Ishikawa (cell line): Measurements from ENCODE around the gene PRMT7.

ENCODE experiments used
- CEBPB ChIP-seq: IDR thresholded peaks from 2 replicates; pipeline ENCODE4 v1.6.1; 2012
- CREB1 ChIP-seq: IDR thresholded peaks from 2 replicates; pipeline ENCODE4 v1.6.1; 2012; ENCODE audit warnings: low read depth
- EGR1 ChIP-seq: IDR thresholded peaks from 2 replicates; pipeline ENCODE4 v1.6.1; 2012
- EP300 ChIP-seq: IDR thresholded peaks from 2 replicates; pipeline ENCODE4 v1.6.1; 2012; ENCODE audit warnings: borderline replicate concordance
- FOXM1 ChIP-seq: IDR thresholded peaks from 2 replicates; pipeline ENCODE4 v1.6.1; 2012; ENCODE audit warnings: low read depth, borderline replicate concordance
- NFIC ChIP-seq: IDR thresholded peaks from 2 replicates; pipeline ENCODE4 v1.6.1; 2012
- RAD21 ChIP-seq: IDR thresholded peaks from 2 replicates; pipeline ENCODE4 v1.6.1; 2012; ENCODE audit warnings: low read depth
- TAF1 ChIP-seq: IDR thresholded peaks from 2 replicates; pipeline ENCODE4 v1.6.1; 2012; ENCODE audit warnings: low read depth, mild to moderate bottlenecking
- TCF12 ChIP-seq: IDR thresholded peaks from 2 replicates; pipeline ENCODE4 v1.6.1; 2012; ENCODE audit warnings: low read depth
- TEAD4 ChIP-seq: IDR thresholded peaks from 2 replicates; pipeline ENCODE4 v1.6.1; 2012
- YY1 ChIP-seq: IDR thresholded peaks from 2 replicates; pipeline ENCODE4 v1.6.1; 2012; ENCODE audit warnings: low read depth
- ZBTB7A ChIP-seq: IDR thresholded peaks from 2 replicates; pipeline ENCODE4 v1.6.1; 2012; ENCODE audit warnings: low read depth
- TF ChIP-seq, protein P1 (sequence below): IDR thresholded peaks from 2 replicates; pipeline ENCODE4 v1.6.1; 2012
- TF ChIP-seq, protein P2 (sequence below): IDR thresholded peaks from 2 replicates; pipeline ENCODE4 v1.6.1; 2012; ENCODE audit warnings: low read depth, mild to moderate bottlenecking
- TF ChIP-seq, protein P3 (sequence below): IDR thresholded peaks from 2 replicates; pipeline ENCODE4 v1.6.1; 2012

PRMT7 gene

DNA sequence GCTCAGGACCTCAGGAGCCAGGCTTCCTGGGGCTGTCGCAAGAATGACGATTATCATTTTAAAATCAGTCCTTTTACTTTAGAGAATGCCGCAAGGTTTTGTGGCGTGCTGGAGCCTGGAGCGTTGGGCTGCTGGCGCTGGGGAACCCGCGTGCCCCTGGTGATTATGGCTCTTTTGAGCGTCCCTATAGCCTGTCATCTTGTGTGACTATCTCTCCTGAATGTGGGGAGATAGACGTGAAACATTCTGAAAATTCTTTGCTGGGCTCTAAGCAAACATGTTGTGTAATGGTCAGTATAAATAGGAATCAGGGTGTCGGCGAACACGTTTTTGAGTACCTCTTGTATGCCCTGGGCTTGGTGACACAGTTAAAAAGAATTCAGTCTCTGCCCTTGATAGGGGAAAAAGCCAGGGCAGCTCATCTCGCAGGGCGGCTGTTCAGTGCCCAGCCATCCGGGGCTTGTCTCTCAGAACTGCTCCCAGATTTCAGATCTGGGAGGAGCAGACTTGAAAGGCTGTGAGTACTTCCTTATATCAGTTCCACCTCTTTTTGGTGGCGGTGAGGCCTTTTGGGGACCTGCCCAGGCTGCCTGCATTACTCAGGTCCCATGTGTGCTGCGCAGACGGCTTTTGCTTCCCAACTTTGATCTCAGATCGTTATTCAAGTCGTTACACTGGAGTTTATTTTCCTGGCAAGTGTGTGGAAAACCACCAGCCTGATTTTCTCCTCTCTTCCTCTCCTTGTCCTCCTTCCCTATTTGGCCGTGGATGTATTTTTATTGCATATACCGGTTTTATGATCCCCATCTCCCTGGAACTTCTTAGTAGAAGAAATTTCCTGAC is 45.5 kb upstream of the PRMT7 start:
- TF ChIP-seq CREB1 (no peak), TEAD4 (0 out of 2 replicates have a peak, but pooled peaks have one; percentile 31)

DNA sequence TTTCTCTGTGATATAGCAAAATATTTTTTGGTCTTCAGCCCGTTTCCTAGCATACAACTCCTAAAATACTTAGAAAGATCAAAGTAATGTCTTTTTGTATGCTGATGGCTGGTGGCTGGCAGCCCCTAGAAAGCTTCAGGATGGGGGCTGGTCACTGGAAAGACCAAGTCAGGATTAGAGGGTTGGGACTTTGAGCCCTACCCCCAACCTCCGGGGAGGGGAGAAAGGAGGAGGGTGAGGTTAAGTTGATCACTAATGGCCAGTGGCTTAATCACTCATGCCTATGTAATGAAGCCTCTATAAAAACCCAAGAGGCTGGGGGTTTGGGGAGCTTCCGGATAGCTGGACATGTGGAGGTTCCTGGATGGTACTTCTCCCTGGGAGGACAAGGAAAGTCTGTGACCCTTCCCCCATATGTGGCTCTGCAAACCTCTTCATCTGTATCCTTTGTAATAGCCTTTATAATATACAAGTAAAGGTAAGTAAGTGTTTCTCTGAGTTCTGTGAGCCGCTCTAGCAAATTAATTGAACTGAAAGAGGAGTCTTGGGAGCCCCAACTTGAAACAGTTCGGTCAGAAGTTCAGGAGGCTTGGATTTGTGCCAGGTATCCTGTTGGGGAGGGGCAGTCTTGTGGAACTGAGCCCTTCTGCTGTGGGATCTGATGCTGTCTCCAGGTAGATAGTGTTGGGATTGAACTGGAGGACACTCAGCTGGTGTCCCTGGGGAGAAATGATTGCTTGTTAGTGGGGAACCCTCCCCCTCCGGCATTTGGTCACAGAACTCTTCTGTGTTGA is 43.0 kb upstream of the PRMT7 start:
- TF ChIP-seq, protein P1, sequence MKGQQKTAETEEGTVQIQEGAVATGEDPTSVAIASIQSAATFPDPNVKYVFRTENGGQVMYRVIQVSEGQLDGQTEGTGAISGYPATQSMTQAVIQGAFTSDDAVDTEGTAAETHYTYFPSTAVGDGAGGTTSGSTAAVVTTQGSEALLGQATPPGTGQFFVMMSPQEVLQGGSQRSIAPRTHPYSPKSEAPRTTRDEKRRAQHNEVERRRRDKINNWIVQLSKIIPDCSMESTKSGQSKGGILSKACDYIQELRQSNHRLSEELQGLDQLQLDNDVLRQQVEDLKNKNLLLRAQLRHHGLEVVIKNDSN: no peak
- no peak for TF ChIP-seq ZBTB7A
- TF ChIP-seq TAF1: no peak
- TF ChIP-seq, protein P2, sequence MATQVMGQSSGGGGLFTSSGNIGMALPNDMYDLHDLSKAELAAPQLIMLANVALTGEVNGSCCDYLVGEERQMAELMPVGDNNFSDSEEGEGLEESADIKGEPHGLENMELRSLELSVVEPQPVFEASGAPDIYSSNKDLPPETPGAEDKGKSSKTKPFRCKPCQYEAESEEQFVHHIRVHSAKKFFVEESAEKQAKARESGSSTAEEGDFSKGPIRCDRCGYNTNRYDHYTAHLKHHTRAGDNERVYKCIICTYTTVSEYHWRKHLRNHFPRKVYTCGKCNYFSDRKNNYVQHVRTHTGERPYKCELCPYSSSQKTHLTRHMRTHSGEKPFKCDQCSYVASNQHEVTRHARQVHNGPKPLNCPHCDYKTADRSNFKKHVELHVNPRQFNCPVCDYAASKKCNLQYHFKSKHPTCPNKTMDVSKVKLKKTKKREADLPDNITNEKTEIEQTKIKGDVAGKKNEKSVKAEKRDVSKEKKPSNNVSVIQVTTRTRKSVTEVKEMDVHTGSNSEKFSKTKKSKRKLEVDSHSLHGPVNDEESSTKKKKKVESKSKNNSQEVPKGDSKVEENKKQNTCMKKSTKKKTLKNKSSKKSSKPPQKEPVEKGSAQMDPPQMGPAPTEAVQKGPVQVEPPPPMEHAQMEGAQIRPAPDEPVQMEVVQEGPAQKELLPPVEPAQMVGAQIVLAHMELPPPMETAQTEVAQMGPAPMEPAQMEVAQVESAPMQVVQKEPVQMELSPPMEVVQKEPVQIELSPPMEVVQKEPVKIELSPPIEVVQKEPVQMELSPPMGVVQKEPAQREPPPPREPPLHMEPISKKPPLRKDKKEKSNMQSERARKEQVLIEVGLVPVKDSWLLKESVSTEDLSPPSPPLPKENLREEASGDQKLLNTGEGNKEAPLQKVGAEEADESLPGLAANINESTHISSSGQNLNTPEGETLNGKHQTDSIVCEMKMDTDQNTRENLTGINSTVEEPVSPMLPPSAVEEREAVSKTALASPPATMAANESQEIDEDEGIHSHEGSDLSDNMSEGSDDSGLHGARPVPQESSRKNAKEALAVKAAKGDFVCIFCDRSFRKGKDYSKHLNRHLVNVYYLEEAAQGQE: no peak
- no peak for TF ChIP-seq CEBPB
- no peak for TF ChIP-seq CREB1
- TF ChIP-seq, protein P3, sequence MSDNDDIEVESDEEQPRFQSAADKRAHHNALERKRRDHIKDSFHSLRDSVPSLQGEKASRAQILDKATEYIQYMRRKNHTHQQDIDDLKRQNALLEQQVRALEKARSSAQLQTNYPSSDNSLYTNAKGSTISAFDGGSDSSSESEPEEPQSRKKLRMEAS: no peak
- peak; percentile 72 for TF ChIP-seq NFIC
- TF ChIP-seq RAD21: no peak

- TF ChIP-seq, protein P3: no peak
- TF ChIP-seq YY1: no peak
- TF ChIP-seq EP300: no peak
- TF ChIP-seq TAF1: no peak
- TF ChIP-seq FOXM1: no peak
- TF ChIP-seq NFIC: no peak
- TF ChIP-seq EGR1: no peak
These were observed 41.0 kb upstream of the PRMT7 start for GRCh38 chr16:68269793-68270192.

- TF ChIP-seq TEAD4 (no peak), RAD21 (no peak), CEBPB (no peak), NFIC (no peak), ZBTB7A (no peak), YY1 (no peak), CREB1 (no peak), TAF1 (no peak), EP300 (no peak), FOXM1 (no peak), EGR1 (no peak)
- TF ChIP-seq, protein P2: no peak
- TF ChIP-seq, protein P1: no peak
These were observed 40.5 kb upstream of the PRMT7 start for GRCh38 chr16:68270353-68270752.

GRCh38 chr16:68272507-68273209 is 38.2 kb upstream of the PRMT7 start:
- TF ChIP-seq CREB1 (no peak), TCF12 (no peak), EGR1 (no peak), CEBPB (no peak), YY1 (no peak), NFIC (no peak), EP300 (no peak), TEAD4 (no peak), TAF1 (no peak), ZBTB7A (no peak), RAD21 (no peak), FOXM1 (no peak)
- TF ChIP-seq, protein P3: no peak
- TF ChIP-seq, protein P2: no peak
- TF ChIP-seq, protein P1: no peak
